Measurements from ENCODE around the gene SLC11A2. TPM values are rescaled to one million over a fixed set of nuclear protein-coding genes. Genes with fewer than 3 reads are reported as not detected.
A peak's percentile ranks its signal among the peaks of the same experiment; 100 is the strongest.
"Not testable (repeated sequence)": the region's sequence is repeated elsewhere in the genome, so short reads cannot be mapped to it uniquely, and the experiment has no call there.

Gene SLC11A2
- total RNA-seq, 4 donors from 2014 or later, result 29.7 to 33.0 (median 31.7) TPM

DNA sequence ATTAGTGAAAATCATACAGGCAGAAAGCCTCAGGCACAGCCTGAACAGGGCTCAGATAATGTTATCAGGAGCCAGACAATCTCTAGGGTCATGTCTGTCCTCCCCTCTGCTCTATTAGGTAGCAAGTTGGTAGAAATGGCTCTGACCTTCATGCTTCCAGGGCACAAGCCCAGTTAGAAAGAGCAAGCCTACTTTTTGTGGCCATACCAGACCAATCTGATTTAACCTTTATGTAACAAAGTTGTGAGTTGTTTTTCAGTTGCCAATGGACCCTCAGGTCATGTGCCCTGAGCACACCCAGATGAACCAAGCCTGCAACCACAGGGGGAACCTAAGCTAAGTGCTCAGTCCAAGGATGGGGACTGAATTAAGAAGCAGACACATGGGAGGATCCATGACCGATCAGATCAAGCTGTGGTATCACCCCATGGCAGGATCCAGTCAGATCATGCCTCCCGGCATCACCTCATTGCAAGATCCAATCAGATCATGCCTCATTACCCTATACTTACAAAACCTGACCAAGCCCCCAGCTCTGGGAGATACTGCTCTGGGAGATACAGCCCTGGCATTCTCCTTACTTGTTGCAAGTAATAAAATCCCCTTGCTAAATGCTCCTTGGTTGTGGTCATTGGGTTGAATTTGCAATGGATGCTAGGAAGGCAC is 92.6 kb downstream of the SLC11A2 start:
- DNase-seq (ENCODE audit: extremely low spot score), result no peak
- peaks cover 17 to 30% (median 26%) of the 10 kb centered on the region in 4 donors for H3K36me3 ChIP-seq
- no peak overlapping the region for H3K4me3 ChIP-seq
- peaks cover 37 to 90% (median 81%) of the 10 kb centered on the region in 4 donors for H3K4me1 ChIP-seq
- H3K9me3 ChIP-seq, result no peaks in the 10 kb centered on the region
- TF ChIP-seq, protein P1, sequence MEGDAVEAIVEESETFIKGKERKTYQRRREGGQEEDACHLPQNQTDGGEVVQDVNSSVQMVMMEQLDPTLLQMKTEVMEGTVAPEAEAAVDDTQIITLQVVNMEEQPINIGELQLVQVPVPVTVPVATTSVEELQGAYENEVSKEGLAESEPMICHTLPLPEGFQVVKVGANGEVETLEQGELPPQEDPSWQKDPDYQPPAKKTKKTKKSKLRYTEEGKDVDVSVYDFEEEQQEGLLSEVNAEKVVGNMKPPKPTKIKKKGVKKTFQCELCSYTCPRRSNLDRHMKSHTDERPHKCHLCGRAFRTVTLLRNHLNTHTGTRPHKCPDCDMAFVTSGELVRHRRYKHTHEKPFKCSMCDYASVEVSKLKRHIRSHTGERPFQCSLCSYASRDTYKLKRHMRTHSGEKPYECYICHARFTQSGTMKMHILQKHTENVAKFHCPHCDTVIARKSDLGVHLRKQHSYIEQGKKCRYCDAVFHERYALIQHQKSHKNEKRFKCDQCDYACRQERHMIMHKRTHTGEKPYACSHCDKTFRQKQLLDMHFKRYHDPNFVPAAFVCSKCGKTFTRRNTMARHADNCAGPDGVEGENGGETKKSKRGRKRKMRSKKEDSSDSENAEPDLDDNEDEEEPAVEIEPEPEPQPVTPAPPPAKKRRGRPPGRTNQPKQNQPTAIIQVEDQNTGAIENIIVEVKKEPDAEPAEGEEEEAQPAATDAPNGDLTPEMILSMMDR (IDR thresholded peaks at IDR 0.05), result no peak
- TF ChIP-seq EP300 (IDR thresholded peaks at IDR 0.05), result no peak
- TF ChIP-seq POLR2AphosphoS5 (IDR thresholded peaks at IDR 0.05), result no peak
- no peak for TF ChIP-seq POLR2A (IDR thresholded peaks at IDR 0.05; ENCODE audit: low read depth)
- intact Hi-C loops (cut with DNase I), result no loop called here
- 86% methylated on average over 1 of the region's 2 CpGs for WGBS
- no peaks in the 10 kb centered on the region for H3K27me3 ChIP-seq
- H3K27ac ChIP-seq (replicated peaks in 1 of 4), result peak overlapping the region; percentile 61 to 79 (median 76)

DNA sequence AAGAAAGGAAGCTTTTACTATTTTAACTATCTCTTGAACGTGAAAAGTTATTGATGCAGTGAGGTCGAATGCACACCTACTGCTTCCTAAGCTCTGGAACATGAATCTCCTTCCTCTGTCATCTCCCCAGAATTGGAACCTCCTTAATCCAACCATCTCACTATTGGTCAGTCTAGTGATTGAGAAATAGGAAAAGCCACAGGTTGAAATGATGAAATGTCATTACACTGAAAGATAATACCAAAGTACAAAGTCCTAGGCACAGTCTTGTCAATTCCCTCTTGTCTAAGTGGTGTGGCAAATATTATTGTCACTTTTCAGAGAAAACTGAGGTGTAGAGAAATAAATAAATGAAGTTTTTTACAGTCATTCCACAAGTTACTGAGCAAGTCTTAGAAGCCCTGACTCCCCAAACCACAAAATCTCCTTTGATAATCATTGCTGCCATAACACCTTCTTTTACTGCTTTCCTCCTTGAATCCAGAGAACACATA is 93.3 kb downstream of the SLC11A2 start:
- WGBS, result 79% methylated on average over 2 of the region's 2 CpGs
- no peak for TF ChIP-seq EP300 (IDR thresholded peaks at IDR 0.05)
- TF ChIP-seq, protein P1 (IDR thresholded peaks at IDR 0.05), result no peak
- no peak for TF ChIP-seq POLR2AphosphoS5 (IDR thresholded peaks at IDR 0.05)
- TF ChIP-seq POLR2A (IDR thresholded peaks at IDR 0.05; ENCODE audit: low read depth), result no peak
- intact Hi-C loops (cut with DNase I), result no loop called here

DNA sequence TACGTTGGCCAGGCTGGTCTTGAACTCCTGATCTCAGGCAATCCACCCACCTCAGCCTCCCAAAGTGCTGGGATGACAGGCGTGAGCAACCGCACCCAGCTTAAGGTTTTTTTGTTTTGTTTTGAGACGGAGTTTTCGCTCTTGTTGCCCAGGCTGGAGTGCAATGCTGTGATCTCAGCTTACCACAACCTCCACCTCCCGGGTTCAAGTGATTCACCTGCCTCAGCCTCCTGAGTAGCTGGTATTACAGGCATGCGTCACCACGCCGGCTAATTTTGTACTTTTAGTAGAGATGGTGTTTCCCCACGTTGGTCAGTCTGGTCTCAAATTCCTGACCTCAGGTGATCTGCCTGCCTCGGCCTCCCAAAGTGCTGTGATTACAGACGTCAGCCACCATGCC is 95.7 kb downstream of the SLC11A2 start:
- H3K27me3 ChIP-seq; H3K9me3 ChIP-seq; intact Hi-C loops (cut with DNase I); H3K4me3 ChIP-seq; DNase-seq (ENCODE audit: extremely low spot score): not testable (repeated sequence)
- WGBS, result 90% methylated on average over 12 of the region's 12 CpGs
- H3K36me3 ChIP-seq, result peaks cover 17 to 33% (median 26%) of the 10 kb centered on the region in 4 donors
- H3K4me1 ChIP-seq, result peaks cover 41 to 81% (median 77%) of the 10 kb centered on the region in 4 donors
- H3K27ac ChIP-seq (replicated peaks in 1 of 4), result peak overlapping the region in 1 of 4 donors; percentile 13

More for the DNA sequence above, 93.3 kb downstream of the SLC11A2 start:
- peaks cover 43 to 98% (median 88%) of the 10 kb centered on the region in 4 donors for H3K4me1 ChIP-seq
- peaks cover 17 to 33% (median 26%) of the 10 kb centered on the region in 4 donors for H3K36me3 ChIP-seq
- H3K4me3 ChIP-seq, result no peak overlapping the region
- peak overlapping the region; percentile 61 to 79 (median 76) for H3K27ac ChIP-seq (replicated peaks in 1 of 4)
- H3K9me3 ChIP-seq, result no peaks in the 10 kb centered on the region
- no peak for DNase-seq (ENCODE audit: extremely low spot score)
- no peaks in the 10 kb centered on the region for H3K27me3 ChIP-seq

DNA sequence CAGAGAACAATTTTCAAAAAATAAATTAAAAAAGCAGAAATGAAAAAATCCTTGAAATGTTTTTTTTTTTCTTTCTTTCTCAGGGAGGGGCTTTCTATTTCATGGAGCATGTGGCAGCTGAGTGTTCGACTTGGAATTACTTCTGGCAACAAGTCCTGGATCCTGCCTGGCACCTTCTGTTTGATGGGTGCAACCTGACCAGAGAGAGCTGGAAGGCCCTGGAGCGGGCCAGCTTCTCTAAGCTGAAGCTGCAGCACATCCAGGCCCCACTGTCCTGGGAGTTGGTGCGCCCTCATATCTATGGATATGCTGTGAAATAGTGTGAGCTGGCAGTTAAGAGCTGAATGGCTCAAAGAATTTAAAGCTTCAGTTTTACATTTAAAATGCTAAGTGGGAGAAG is 96.4 kb downstream of the SLC11A2 start:
- intact Hi-C loops (cut with DNase I), result loop anchor here (5.0 kb wide), 1 partner anchor 163 kb away; no protein-coding TSS in a partner anchor
- H3K27me3 ChIP-seq, result no peaks in the 10 kb centered on the region
- peak overlapping the region in 1 of 4 donors; percentile 89 for H3K27ac ChIP-seq (replicated peaks in 1 of 4)
- whole genome bisulfite sequencing, result 93% methylated on average over 3 of the region's 3 CpGs
- H3K36me3 ChIP-seq, result peaks cover 17 to 33% (median 26%) of the 10 kb centered on the region in 4 donors
- DNase-seq (ENCODE audit: extremely low spot score), result no peak
- peak overlapping the region in 1 of 4 donors; percentile 87 for H3K4me3 ChIP-seq
- H3K9me3 ChIP-seq, result no peaks in the 10 kb centered on the region
- TF ChIP-seq POLR2A (IDR thresholded peaks at IDR 0.05; ENCODE audit: low read depth), result no peak
- TF ChIP-seq POLR2AphosphoS5 (IDR thresholded peaks at IDR 0.05), result no peak
- TF ChIP-seq, protein P1 (IDR thresholded peaks at IDR 0.05), result no peak
- no peak for TF ChIP-seq EP300 (IDR thresholded peaks at IDR 0.05)
- peaks cover 35 to 74% (median 71%) of the 10 kb centered on the region in 4 donors for H3K4me1 ChIP-seq

Small RNA genes within 50 kb of the gene (small RNA-seq; reads per million reads assigned to genes)
- gene AC008121.1 (0 reads per million in 3 donors), gene RF00019 (0 reads per million in 3 donors), gene RNU6-1273P (0 reads per million in 3 donors), gene RNU6-87P (0 reads per million in 3 donors)

Other genes with a start within 250 kb of the SLC11A2 start
- not detected for gene TMPRSS12, start 183.5 kb downstream of the SLC11A2 start, total RNA-seq
- gene HIGD1C, start 73.8 kb downstream of the SLC11A2 start, total RNA-seq, result not detected
- gene LETMD1, start 21.9 kb upstream of the SLC11A2 start, total RNA-seq, result 10 to 100 TPM; 35.6 to 43.2 (median 42.1) TPM
- 10 to 100 TPM; 20.3 to 31.5 (median 25.5) TPM for gene CSRNP2, start 57.2 kb upstream of the SLC11A2 start, total RNA-seq
- gene TFCP2, start 146.8 kb upstream of the SLC11A2 start, total RNA-seq, result 10 to 100 TPM; 11.3 to 16.2 (median 15.2) TPM
- gene POU6F1, start 191.7 kb upstream of the SLC11A2 start, total RNA-seq, result 10 to 100 TPM; 13.3 to 27.2 (median 16.9) TPM
- gene DAZAP2, start 212.4 kb upstream of the SLC11A2 start, total RNA-seq, result 100 to 1,000 TPM; 247 to 451 (median 356) TPM
- 1 to 10 TPM; 1.2 to 5.2 (median 4.0) TPM for gene SMAGP, start 244.0 kb upstream of the SLC11A2 start, total RNA-seq